Gastroesophageal sphincter (tissue), 3 donors: Measurements from ENCODE around the gene GALNT12.

Experiments
- EP300 ChIP-seq: sonication (generic); formaldehyde crosslinking; IDR thresholded peaks from one replicate; pipeline ENCODE4 v1.6.1; 2017; ENCODE audit warnings: antibody characterized with exemption, mild to moderate bottlenecking
- POLR2A ChIP-seq, 2 donors: fragments of 450-650 bp; IDR thresholded peaks; one replicate each; pipeline ENCODE4 v1.6.1; 2017; ENCODE audit warnings: antibody characterized with exemption in 2 of 2, mild to moderate bottlenecking in 2 of 2, moderate library complexity in 1 of 2
- TF ChIP-seq, protein P1 (sequence below), 4 experiments: fragments of 200-600 bp in 2 of 4; fragments of 450-650 bp in 2 of 4; sonication (generic) in 1 of 4; IDR thresholded peaks; one replicate each; pipeline ENCODE4 v1.5.1; 2017 to 2019; ENCODE audit warnings: antibody characterized with exemption in 4 of 4, mild to moderate bottlenecking in 2 of 4, moderate library complexity in 2 of 4

DNA sequence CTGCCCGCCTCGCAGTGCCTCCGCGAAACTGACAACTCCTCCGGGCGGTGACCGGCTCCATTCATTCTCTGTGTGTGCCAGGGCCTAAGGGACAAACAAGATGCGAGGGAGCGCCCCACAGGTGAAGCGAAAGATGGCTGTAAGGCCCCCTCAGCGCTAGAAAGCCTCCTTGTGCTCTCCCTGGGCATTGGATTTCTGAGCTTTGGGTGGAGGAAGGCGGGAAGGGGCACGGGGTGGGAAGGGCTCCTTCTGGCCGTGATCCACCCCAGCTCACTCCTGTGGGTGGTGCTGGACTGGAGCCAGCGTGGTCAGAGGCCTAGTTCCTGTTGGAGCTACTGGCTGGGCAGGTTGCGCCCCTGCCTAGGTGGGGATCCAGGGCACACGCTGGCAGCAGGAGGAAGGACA is 943 bp downstream of the GALNT12 start:
- TF ChIP-seq, protein P1, sequence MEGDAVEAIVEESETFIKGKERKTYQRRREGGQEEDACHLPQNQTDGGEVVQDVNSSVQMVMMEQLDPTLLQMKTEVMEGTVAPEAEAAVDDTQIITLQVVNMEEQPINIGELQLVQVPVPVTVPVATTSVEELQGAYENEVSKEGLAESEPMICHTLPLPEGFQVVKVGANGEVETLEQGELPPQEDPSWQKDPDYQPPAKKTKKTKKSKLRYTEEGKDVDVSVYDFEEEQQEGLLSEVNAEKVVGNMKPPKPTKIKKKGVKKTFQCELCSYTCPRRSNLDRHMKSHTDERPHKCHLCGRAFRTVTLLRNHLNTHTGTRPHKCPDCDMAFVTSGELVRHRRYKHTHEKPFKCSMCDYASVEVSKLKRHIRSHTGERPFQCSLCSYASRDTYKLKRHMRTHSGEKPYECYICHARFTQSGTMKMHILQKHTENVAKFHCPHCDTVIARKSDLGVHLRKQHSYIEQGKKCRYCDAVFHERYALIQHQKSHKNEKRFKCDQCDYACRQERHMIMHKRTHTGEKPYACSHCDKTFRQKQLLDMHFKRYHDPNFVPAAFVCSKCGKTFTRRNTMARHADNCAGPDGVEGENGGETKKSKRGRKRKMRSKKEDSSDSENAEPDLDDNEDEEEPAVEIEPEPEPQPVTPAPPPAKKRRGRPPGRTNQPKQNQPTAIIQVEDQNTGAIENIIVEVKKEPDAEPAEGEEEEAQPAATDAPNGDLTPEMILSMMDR (IDR thresholded peaks at IDR 0.05), result no peak
- TF ChIP-seq POLR2A (IDR thresholded peaks at IDR 0.05) (no peak), EP300 (no peak)
